Right atrium auricular region (tissue), 2 donors: Measurements from ENCODE around the gene TWF2. TPM values are rescaled to one million over a fixed set of nuclear protein-coding genes. Genes with fewer than 3 reads are reported as not detected.

Experiments
- DNase-seq: peaks from one replicate; pipeline ENCODE4 v3.0.0-alpha.2; 2019; ENCODE audit warnings: low spot score
- H3K27ac ChIP-seq, 2 donors: fragments of 200-600 bp; sonication (generic); 1 replicate in 1 of 2; 2 replicates in 1 of 2; pipeline ENCODE4 v1.5.1; 2016 to 2019
- H3K27me3 ChIP-seq, 2 donors: fragments of 200-600 bp; sonication (generic); one replicate each; pipeline versions ENCODE4 v1.5.1 to v1.6.0; 2017 to 2019
- H3K36me3 ChIP-seq: fragments of 200-600 bp; sonication (generic); one replicate; pipeline ENCODE4 v1.5.1; 2016
- H3K4me1 ChIP-seq, 2 donors: fragments of 200-600 bp; sonication (generic); one replicate each; pipeline versions ENCODE4 v1.5.1 to v1.6.0; 2017 to 2019
- H3K4me3 ChIP-seq, 2 donors: fragments of 200-600 bp; sonication (generic); 1 replicate in 1 of 2; 2 replicates in 1 of 2; pipeline ENCODE4 v1.5.1; 2017 to 2019; ENCODE audit warnings: mild to moderate bottlenecking in 1 of 2, moderate library complexity in 1 of 2
- H3K9me3 ChIP-seq, 2 donors: fragments of 200-600 bp; sonication (generic); one replicate each; pipeline ENCODE4 v1.5.1; 2019
- CTCF ChIP-seq, 2 donors: fragments of 200-600 bp; sonication (generic); IDR thresholded peaks; one replicate each; pipeline ENCODE4 v1.5.1; 2019; ENCODE audit warnings: antibody characterized with exemption in 2 of 2
- total RNA-seq, 2 donors: library from RNA; depleted of rRNA; stranded (reverse); fragments of >200 nt; gene quantifications; one replicate each; pipeline ENCODE4 v1.1.0, GENCODE V29; 2016

The TWF2 gene
- total RNA-seq, 2 donors from 2014 or later, result 54.4 to 58.6 TPM

- H3K36me3 ChIP-seq, result peaks cover 44% of the 10 kb centered on the region
- H3K27me3 ChIP-seq, result no peaks in the 10 kb centered on the region
- H3K4me3 ChIP-seq, result no peak overlapping the region
- H3K27ac ChIP-seq, result peak overlapping the region; percentile 93 to 95
- no peak for TF ChIP-seq CTCF (IDR thresholded peaks at IDR 0.05)
- H3K9me3 ChIP-seq, result no peaks in the 10 kb centered on the region
- no peak for DNase-seq
- peaks cover 0 to 63% of the 10 kb centered on the region in 2 donors for H3K4me1 ChIP-seq
Measured at GRCh38 chr3:52233108-52233591, 5.8 kb downstream of the TWF2 start.

- Histone ChIP-seq H3K4me1 (peaks cover 0 to 57% of the 10 kb centered on the region in 2 donors), H3K4me3 (no peak overlapping the region), H3K36me3 (peaks cover 48% of the 10 kb centered on the region), H3K27me3 (no peaks in the 10 kb centered on the region), H3K9me3 (no peaks in the 10 kb centered on the region), H3K27ac (peak overlapping the region in 1 of 2 donors; percentile 93)
- no peak for DNase-seq
- no peak for TF ChIP-seq CTCF (IDR thresholded peaks at IDR 0.05)
Measured at GRCh38 chr3:52232279-52233107, 6.5 kb downstream of the TWF2 start.

GRCh38 chr3:52231502-52232278 is 7.3 kb downstream of the TWF2 start:
- DNase-seq, result no peak
- peak; percentile 71 to 91 for TF ChIP-seq CTCF (IDR thresholded peaks at IDR 0.05)
- no peaks in the 10 kb centered on the region for H3K27me3 ChIP-seq
- no peak overlapping the region for H3K27ac ChIP-seq
- H3K4me1 ChIP-seq, result peaks cover 0 to 49% of the 10 kb centered on the region in 2 donors
- H3K36me3 ChIP-seq, result peaks cover 48% of the 10 kb centered on the region
- no peak overlapping the region for H3K4me3 ChIP-seq
- no peaks in the 10 kb centered on the region for H3K9me3 ChIP-seq

GRCh38 chr3:52230889-52231499 is 8.0 kb downstream of the TWF2 start:
- no peak overlapping the region for H3K27ac ChIP-seq
- peaks cover 0 to 42% of the 10 kb centered on the region in 2 donors for H3K4me1 ChIP-seq
- no peak for DNase-seq
- H3K27me3 ChIP-seq, result no peaks in the 10 kb centered on the region
- no peak for TF ChIP-seq CTCF (IDR thresholded peaks at IDR 0.05)
- peaks cover 48% of the 10 kb centered on the region for H3K36me3 ChIP-seq
- no peaks in the 10 kb centered on the region for H3K9me3 ChIP-seq
- no peak overlapping the region for H3K4me3 ChIP-seq

- no peak for TF ChIP-seq CTCF (IDR thresholded peaks at IDR 0.05)
- Histone ChIP-seq H3K27ac (no peak overlapping the region), H3K4me3 (no peak overlapping the region), H3K27me3 (no peaks in the 10 kb centered on the region), H3K4me1 (peaks cover 0 to 37% of the 10 kb centered on the region in 2 donors), H3K9me3 (no peaks in the 10 kb centered on the region), H3K36me3 (peaks cover 48% of the 10 kb centered on the region)
- no peak for DNase-seq
Measured at GRCh38 chr3:52230461-52230860, 8.5 kb downstream of the TWF2 start.
